DMS114 treated with DMSO at 0.1 percent for 48 hours (cell line): ENCODE results near the gene HOXB9.

ENCODE experiments used
- DNase-seq: peaks from one replicate; lab custom pipeline; 2025; ENCODE audit not compliant: unreplicated experiment; lab: John Stamatoyannopoulos, UW

Gene HOXB9

GRCh38 chr17:48626245-48627117 lies at the start of gene HOXB9:
Gene HOXB9 (minus strand): TSS chr17:48626358. CDS start chr17:48626269, 89 bp downstream.
- DNase-seq, result no peak

GRCh38 chr17:48672340-48672739 lies 46.2 kb upstream of the HOXB9 start:
- no peak for DNase-seq

GRCh38 chr17:48671697-48672171 lies 45.6 kb upstream of the HOXB9 start:
- DNase-seq, result peak; percentile 66

GRCh38 chr17:48663134-48663924 lies 37.2 kb upstream of the HOXB9 start:
- DNase-seq, result no peak

- no peak for DNase-seq
Observed at GRCh38 chr17:48655913-48656312, 29.8 kb upstream of the HOXB9 start.

- DNase-seq, result no peak
Observed at GRCh38 chr17:48649741-48650140, 23.6 kb upstream of the HOXB9 start.

- DNase-seq, result no peak
Observed at GRCh38 chr17:48647963-48648245, 21.7 kb upstream of the HOXB9 start.

GRCh38 chr17:48647103-48647962 lies 21.2 kb upstream of the HOXB9 start:
- DNase-seq, result no peak

GRCh38 chr17:48646183-48647102 lies 20.3 kb upstream of the HOXB9 start:
- no peak for DNase-seq

- DNase-seq, result no peak
Observed at GRCh38 chr17:48645639-48646182, 19.6 kb upstream of the HOXB9 start.

GRCh38 chr17:48644910-48645557 lies 18.9 kb upstream of the HOXB9 start:
- DNase-seq, result no peak

GRCh38 chr17:48644159-48644558 lies 18.0 kb upstream of the HOXB9 start:
- no peak for DNase-seq

- DNase-seq, result no peak
Observed at GRCh38 chr17:48643697-48644012, 17.5 kb upstream of the HOXB9 start.

GRCh38 chr17:48642843-48643696 lies 16.9 kb upstream of the HOXB9 start:
- DNase-seq, result no peak

- DNase-seq, result no peak
Observed at GRCh38 chr17:48642059-48642842, 16.1 kb upstream of the HOXB9 start.

GRCh38 chr17:48641541-48642058 lies 15.4 kb upstream of the HOXB9 start:
- no peak for DNase-seq

- no peak for DNase-seq
Observed at GRCh38 chr17:48640858-48641180, 14.7 kb upstream of the HOXB9 start.
